GM20431 (cell line): ENCODE results near the gene DLG2.

Experiments used
- in situ Hi-C: fragments of 300-500 bp; cut with MseI, MboI; formaldehyde crosslinking; loops from one replicate; pipeline ENCODE4 v1.15.0; 2020; ENCODE audit warnings: low sequenced_read_pairs; ENCODE audit not compliant: unreplicated experiment

The DLG2 gene

GRCh38 chr11:84660257-84660977 lies 966.7 kb downstream of the DLG2 start:
- in situ Hi-C loops, result no loop called here

- in situ Hi-C loops, result no loop called here
Measured at GRCh38 chr11:84655712-84656111, 971.4 kb downstream of the DLG2 start.

GRCh38 chr11:84648471-84648870 lies 978.7 kb downstream of the DLG2 start:
- in situ Hi-C loops, result no loop called here

- in situ Hi-C loops, result no loop called here
Measured at GRCh38 chr11:84645988-84646694, 981.0 kb downstream of the DLG2 start.

- in situ Hi-C loops, result no loop called here
Measured at GRCh38 chr11:84642500-84642899, 984.6 kb downstream of the DLG2 start.

GRCh38 chr11:84634309-84634708 lies 992.8 kb downstream of the DLG2 start:
- in situ Hi-C loops, result no loop called here

- in situ Hi-C loops, result no loop called here
Measured at GRCh38 chr11:84628871-84629620, 998.1 kb downstream of the DLG2 start.

GRCh38 chr11:84626256-84626655 lies 1000.9 kb downstream of the DLG2 start:
- in situ Hi-C loops, result no loop called here

- in situ Hi-C loops, result no loop called here
Measured at GRCh38 chr11:84612645-84613044, 1014.5 kb downstream of the DLG2 start.

GRCh38 chr11:84608837-84609196 lies 1018.3 kb downstream of the DLG2 start:
- in situ Hi-C loops, result no loop called here

- in situ Hi-C loops, result no loop called here
Measured at GRCh38 chr11:84607975-84608836, 1018.9 kb downstream of the DLG2 start.

- in situ Hi-C loops, result no loop called here
Measured at GRCh38 chr11:84594602-84595001, 1032.5 kb downstream of the DLG2 start.

GRCh38 chr11:84590106-84590505 lies 1037.0 kb downstream of the DLG2 start:
- in situ Hi-C loops, result no loop called here

GRCh38 chr11:84588131-84588829 lies 1038.9 kb downstream of the DLG2 start:
- in situ Hi-C loops, result no loop called here

- in situ Hi-C loops, result no loop called here
Measured at GRCh38 chr11:84583106-84583505, 1044.0 kb downstream of the DLG2 start.

GRCh38 chr11:84581083-84581482 lies 1046.1 kb downstream of the DLG2 start:
- in situ Hi-C loops, result no loop called here

- in situ Hi-C loops, result no loop called here
Measured at GRCh38 chr11:84580428-84580827, 1046.7 kb downstream of the DLG2 start.

- in situ Hi-C loops, result no loop called here
Measured at GRCh38 chr11:84573868-84574267, 1053.3 kb downstream of the DLG2 start.

- in situ Hi-C loops, result no loop called here
Measured at GRCh38 chr11:84566671-84567070, 1060.5 kb downstream of the DLG2 start.

GRCh38 chr11:84564867-84565184 lies 1062.3 kb downstream of the DLG2 start:
- in situ Hi-C loops, result no loop called here
